ENCODE measurements around the gene SRSF6.
"Not testable (repeated sequence)": the region's sequence is repeated elsewhere in the genome, so short reads cannot be mapped to it uniquely, and the experiment has no call there.

SRSF6 gene

GRCh38 chr20:43457640-43458421, at the start of gene SRSF6:
Gene SRSF6 (plus strand): TSS chr20:43457896. CDS start chr20:43458034, 138 bp downstream.
- DNase-seq (ENCODE audit: low read depth), result peak; percentile 87

GRCh38 chr20:43408848-43409576, 48.7 kb upstream of the SRSF6 start:
- peak; percentile 92 for TF ChIP-seq CTCF (conservative IDR thresholded peaks at IDR 0.05; ENCODE audit: low read length)
- peak; percentile 59 for DNase-seq (ENCODE audit: low read depth)

More at GRCh38 chr20:43457640-43458421, at the start of gene SRSF6:
- peak within 1 kb of the TSS; percentile 88 for H3K4me3 ChIP-seq (ENCODE audit: low read length)
- TF ChIP-seq CTCF (conservative IDR thresholded peaks at IDR 0.05; ENCODE audit: low read length), result no peak

GRCh38 chr20:43409577-43409913, 48.2 kb upstream of the SRSF6 start:
- no peak for DNase-seq (ENCODE audit: low read depth)
- H3K4me3 ChIP-seq (ENCODE audit: low read length), result no peak overlapping the region
- no peak for TF ChIP-seq CTCF (conservative IDR thresholded peaks at IDR 0.05; ENCODE audit: low read length)

More at GRCh38 chr20:43408848-43409576, 48.7 kb upstream of the SRSF6 start:
- no peak overlapping the region for H3K4me3 ChIP-seq (ENCODE audit: low read length)

DNA sequence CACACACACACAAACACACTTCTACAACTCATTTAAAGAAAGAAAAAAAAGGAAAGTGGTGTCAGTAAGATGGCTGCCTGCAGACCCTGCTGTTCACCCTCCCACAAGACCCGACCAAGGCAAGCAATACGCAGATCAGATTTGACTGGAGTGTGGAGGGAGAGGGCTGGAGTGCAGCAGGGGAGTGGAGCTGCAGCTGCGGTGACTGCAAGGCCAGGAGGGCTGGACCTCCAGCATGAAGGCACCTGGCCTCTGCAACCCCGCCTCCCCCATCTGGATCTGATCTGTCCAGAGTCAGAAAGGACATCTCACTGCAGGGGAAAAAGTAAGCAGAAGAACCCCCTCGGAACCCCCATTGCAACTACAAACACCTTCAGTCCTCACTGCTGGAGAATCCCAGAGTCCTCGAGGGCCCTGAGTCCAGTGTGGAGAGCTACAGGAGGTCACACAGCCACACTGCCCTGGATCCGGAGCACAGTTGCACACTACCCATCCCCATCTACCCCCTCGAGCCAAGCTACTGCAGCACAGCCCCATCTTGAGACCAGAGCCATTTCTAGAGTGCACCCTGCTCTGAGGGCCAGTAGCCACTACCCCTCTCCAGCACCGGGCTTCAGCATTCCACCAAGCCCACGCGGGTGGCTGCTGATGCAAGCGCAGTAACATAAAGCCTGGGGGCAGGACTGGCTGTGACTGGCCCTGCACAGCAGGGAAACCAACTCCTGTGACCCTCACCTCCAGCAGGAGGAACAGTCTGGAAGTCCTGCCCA, 41.9 kb upstream of the SRSF6 start:
- H3K4me3 ChIP-seq (ENCODE audit: low read length), result no peak overlapping the region
- TF ChIP-seq CTCF (conservative IDR thresholded peaks at IDR 0.05; ENCODE audit: low read length), result no peak
- no peak for DNase-seq (ENCODE audit: low read depth)

- DNase-seq (ENCODE audit: low read depth), result no peak
- TF ChIP-seq CTCF (conservative IDR thresholded peaks at IDR 0.05; ENCODE audit: low read length), result no peak
- no peak overlapping the region for H3K4me3 ChIP-seq (ENCODE audit: low read length)
These were observed 41.0 kb upstream of the SRSF6 start for GRCh38 chr20:43416591-43417228.

GRCh38 chr20:43420192-43420591, 37.5 kb upstream of the SRSF6 start:
- TF ChIP-seq CTCF (conservative IDR thresholded peaks at IDR 0.05; ENCODE audit: low read length), result no peak
- no peak overlapping the region for H3K4me3 ChIP-seq (ENCODE audit: low read length)
- DNase-seq (ENCODE audit: low read depth), result no peak

- DNase-seq (ENCODE audit: low read depth); H3K4me3 ChIP-seq (ENCODE audit: low read length): not testable (repeated sequence)
These were observed 36.8 kb upstream of the SRSF6 start for GRCh38 chr20:43420913-43421312.

Data from AG10803 (cell line).